DMS114 treated with DMSO at 0.1 percent for 48 hours (cell line): ENCODE data around the gene TUBD1.
"Not testable (repeated sequence)": the region's sequence is repeated elsewhere in the genome, so short reads cannot be mapped to it uniquely, and the experiment has no call there.

Source experiments
- DNase-seq: peaks from one replicate; lab custom pipeline; 2025; ENCODE audit not compliant: unreplicated experiment; lab: John Stamatoyannopoulos, UW

Gene TUBD1

GRCh38 chr17:59845595-59846393 is 46.9 kb downstream of the TUBD1 start:
- no peak for DNase-seq

GRCh38 chr17:59844884-59845594 is 47.7 kb downstream of the TUBD1 start:
- DNase-seq: no peak

- DNase-seq: peak; percentile 87
Measured at GRCh38 chr17:59842901-59843652, 49.7 kb downstream of the TUBD1 start.

- DNase-seq: not testable (repeated sequence)
Measured at GRCh38 chr17:59841882-59842263, 50.9 kb downstream of the TUBD1 start.

GRCh38 chr17:59841091-59841881 is 51.5 kb downstream of the TUBD1 start:
- DNase-seq: not testable (repeated sequence)

GRCh38 chr17:59840329-59841090 is 52.2 kb downstream of the TUBD1 start:
- no peak for DNase-seq

- DNase-seq: peak; percentile 78
Measured at GRCh38 chr17:59839651-59840328, 53.0 kb downstream of the TUBD1 start.

GRCh38 chr17:59838052-59838916 is 54.5 kb downstream of the TUBD1 start:
- no peak for DNase-seq

- peak; percentile 100 for DNase-seq
Measured at GRCh38 chr17:59837308-59838051, 55.3 kb downstream of the TUBD1 start.

GRCh38 chr17:59832883-59833379 is 59.8 kb downstream of the TUBD1 start:
- no peak for DNase-seq

GRCh38 chr17:59830846-59831486 is 61.8 kb downstream of the TUBD1 start:
- no peak for DNase-seq

- no peak for DNase-seq
Measured at GRCh38 chr17:59830007-59830630, 62.6 kb downstream of the TUBD1 start.

- no peak for DNase-seq
Measured at GRCh38 chr17:59829217-59830006, 63.3 kb downstream of the TUBD1 start.

GRCh38 chr17:59828819-59829216 is 63.9 kb downstream of the TUBD1 start:
- not testable (repeated sequence) for DNase-seq

GRCh38 chr17:59828478-59828760 is 64.3 kb downstream of the TUBD1 start:
- no peak for DNase-seq
